Esophagus (tissue), 2 donors: ENCODE data around the gene TFPT. TPM values are rescaled to one million over a fixed set of nuclear protein-coding genes. Genes with fewer than 3 reads are reported as not detected.

Experiments
- H3K27ac ChIP-seq, 2 donors: one replicate each; pipeline ENCODE4 v1.5.1; 2013; ENCODE audit warnings: low read depth in 2 of 2, mild to moderate bottlenecking in 2 of 2, inconsistent platforms in 1 of 2, low read length in 1 of 2, moderate library complexity in 1 of 2
- H3K27me3 ChIP-seq, 2 donors: one replicate each; pipeline ENCODE4 v1.6.1; 2013; ENCODE audit warnings: low read length in 2 of 2, control low read depth in 1 of 2, mild to moderate bottlenecking in 1 of 2; ENCODE audit not compliant: insufficient read depth in 2 of 2, control insufficient read depth in 1 of 2
- H3K36me3 ChIP-seq, 2 donors: one replicate each; pipeline ENCODE4 v1.6.1; 2013; ENCODE audit warnings: low read length in 1 of 2; ENCODE audit not compliant: control insufficient read depth in 2 of 2, insufficient read depth in 2 of 2
- H3K4me1 ChIP-seq, 2 donors: one replicate each; pipeline ENCODE4 v1.6.1; 2013; ENCODE audit warnings: low read length in 1 of 2; ENCODE audit not compliant: control insufficient read depth in 2 of 2, insufficient read depth in 2 of 2
- H3K4me3 ChIP-seq, 2 donors: one replicate each; pipeline ENCODE4 v1.5.1; 2013; ENCODE audit warnings: low read length in 2 of 2, mild to moderate bottlenecking in 2 of 2, low read depth in 1 of 2, moderate library complexity in 1 of 2
- H3K9me3 ChIP-seq, 2 donors: one replicate each; pipeline ENCODE4 v1.6.1; 2013; ENCODE audit warnings: mild to moderate bottlenecking in 2 of 2, low read depth in 1 of 2, low read length in 1 of 2, moderate library complexity in 1 of 2; ENCODE audit not compliant: control insufficient read depth in 2 of 2, insufficient read depth in 1 of 2
- WGBS, 2 donors: extraction: QIAGEN DNeasy Blood & Tissue Kit; methylation state at CpG; one replicate each; pipeline ENCODE4 v1.1.7; 2013; 5-methylcytosine and 5-hydroxymethylcytosine counted together
- polyA plus RNA-seq, 2 donors: library from polyadenylated mRNA; stranded (reverse); fragments of 200-250 nt; gene quantifications; one replicate each; pipeline ENCODE4 v1.2.3, GENCODE V29; 2013
- donor health status: healthy with polysubstance abuse.
- donor health status: Bipolar disorder and iron deficiency.

The TFPT gene
- polyA plus RNA-seq, 2 donors, result 11.8 to 13.2 TPM

DNA sequence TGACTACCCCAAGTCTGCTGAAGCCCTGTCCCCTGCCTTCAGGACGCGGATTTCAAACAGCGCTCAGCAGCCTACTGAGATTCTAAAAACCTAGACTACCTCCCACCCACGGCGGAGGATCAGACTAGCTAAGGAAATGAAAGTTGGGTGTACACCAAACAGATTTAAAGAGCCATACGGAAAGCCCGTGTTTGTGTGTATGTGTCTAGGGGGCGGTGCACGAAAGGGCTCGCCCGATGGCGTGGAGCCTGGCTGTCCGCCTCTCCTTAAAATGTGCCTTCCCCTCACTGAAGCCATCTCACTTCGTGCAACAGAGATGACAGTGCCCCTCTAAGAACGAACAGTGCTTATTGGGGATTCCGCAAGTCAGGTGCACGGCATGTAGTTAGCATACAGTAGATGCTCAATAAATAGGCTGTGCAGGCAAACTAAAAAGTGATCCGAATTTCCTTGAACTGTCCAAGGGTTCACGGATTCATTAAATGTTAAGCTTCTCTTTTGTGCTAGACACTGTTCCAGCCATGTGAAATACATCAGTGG, 43.4 kb upstream of the TFPT start:
- peaks cover 2 to 32% of the 10 kb centered on the region in 2 donors for H3K4me1 ChIP-seq
- H3K4me3 ChIP-seq, result peak overlapping the region; percentile 63 to 79
- peaks cover 29 to 31% of the 10 kb centered on the region in 2 donors for H3K36me3 ChIP-seq
- peak overlapping the region; percentile 97 to 100 for H3K27ac ChIP-seq
- H3K9me3 ChIP-seq, result no peaks in the 10 kb centered on the region
- H3K27me3 ChIP-seq, result no peaks in the 10 kb centered on the region
- WGBS, 2 donors, result 6 to 7% methylated on average over 19 of the region's 19 CpGs

DNA sequence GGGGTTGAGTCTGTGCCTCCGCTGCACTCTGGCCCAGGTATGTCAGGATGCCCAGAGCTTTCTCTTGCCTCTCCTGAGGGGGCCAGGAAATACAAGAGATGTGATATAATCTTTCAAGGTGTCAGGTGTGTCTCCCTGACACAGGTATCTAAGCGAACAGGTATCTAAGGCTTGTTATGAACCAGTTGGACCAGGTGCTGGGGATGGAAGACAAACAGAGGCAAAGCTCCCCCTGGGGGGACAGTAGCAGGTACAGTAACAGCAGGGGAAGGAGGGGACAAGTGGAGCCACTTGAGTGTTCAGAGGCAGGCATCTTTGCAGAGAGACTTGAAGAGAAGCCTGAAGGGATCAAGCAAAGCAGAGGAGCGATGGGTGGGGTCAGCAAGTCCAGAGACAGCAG, 41.5 kb upstream of the TFPT start:
- WGBS, 2 donors, result 81 to 82% methylated on average over 3 of the region's 3 CpGs
- H3K9me3 ChIP-seq, result no peaks in the 10 kb centered on the region
- no peak overlapping the region for H3K4me3 ChIP-seq
- H3K4me1 ChIP-seq, result peaks cover 0 to 22% of the 10 kb centered on the region in 2 donors
- H3K36me3 ChIP-seq, result peaks cover 44 to 49% of the 10 kb centered on the region in 2 donors
- no peak overlapping the region for H3K27ac ChIP-seq
- H3K27me3 ChIP-seq, result no peaks in the 10 kb centered on the region

DNA sequence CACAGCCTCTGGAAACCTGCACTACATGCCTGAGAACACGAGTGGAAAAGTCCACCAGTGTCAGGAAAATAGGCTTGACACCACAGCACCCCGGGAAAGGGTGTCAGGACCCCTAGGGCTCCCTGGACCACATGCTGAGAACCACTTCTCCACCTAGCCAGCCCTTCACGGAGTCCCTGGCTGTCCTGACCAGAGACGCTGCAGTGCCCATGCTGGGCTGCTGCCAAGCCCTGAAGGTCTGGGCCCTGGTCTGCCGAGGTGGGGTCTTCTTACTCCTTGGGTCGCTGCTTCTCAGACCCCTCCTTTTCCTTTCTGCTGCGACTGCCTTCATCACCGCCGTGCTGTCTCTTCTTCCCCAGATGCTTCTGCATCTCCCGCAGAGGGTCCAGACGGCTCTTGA, 41.0 kb upstream of the TFPT start:
- Histone ChIP-seq H3K4me3 (no peak overlapping the region), H3K27ac (no peak overlapping the region), H3K4me1 (peaks cover 0 to 20% of the 10 kb centered on the region in 2 donors), H3K36me3 (peaks cover 47 to 53% of the 10 kb centered on the region in 2 donors), H3K9me3 (no peaks in the 10 kb centered on the region), H3K27me3 (no peaks in the 10 kb centered on the region)
- 70 to 78% methylated on average over 11 of the region's 11 CpGs for WGBS, 2 donors

DNA sequence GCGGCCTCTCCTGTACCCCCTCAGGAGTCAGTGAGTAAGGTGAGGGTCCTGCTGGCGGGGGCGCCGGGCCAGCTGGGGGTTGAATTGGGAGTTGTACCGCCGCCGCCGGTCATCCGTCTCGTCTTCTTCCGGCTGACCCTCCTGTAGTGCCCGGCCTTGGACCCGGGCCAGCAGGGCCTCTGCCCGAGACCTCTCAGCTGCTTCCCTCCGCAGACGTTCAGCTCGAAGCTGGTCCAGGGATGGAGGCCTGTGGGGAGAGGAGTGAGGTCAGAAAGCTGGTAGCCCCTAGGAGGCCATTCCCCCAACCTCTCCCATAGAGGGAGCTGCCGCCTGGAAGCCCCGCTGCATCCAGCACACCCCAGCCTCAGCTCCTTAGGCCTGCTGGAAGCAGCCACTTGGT, 40.2 kb upstream of the TFPT start:
- Histone ChIP-seq H3K4me3 (no peak overlapping the region), H3K9me3 (no peaks in the 10 kb centered on the region), H3K4me1 (peaks cover 0 to 17% of the 10 kb centered on the region in 2 donors), H3K27ac (no peak overlapping the region), H3K27me3 (no peaks in the 10 kb centered on the region), H3K36me3 (peaks cover 47 to 58% of the 10 kb centered on the region in 2 donors)
- WGBS, 2 donors, result 71 to 76% methylated on average over 19 of the region's 19 CpGs

DNA sequence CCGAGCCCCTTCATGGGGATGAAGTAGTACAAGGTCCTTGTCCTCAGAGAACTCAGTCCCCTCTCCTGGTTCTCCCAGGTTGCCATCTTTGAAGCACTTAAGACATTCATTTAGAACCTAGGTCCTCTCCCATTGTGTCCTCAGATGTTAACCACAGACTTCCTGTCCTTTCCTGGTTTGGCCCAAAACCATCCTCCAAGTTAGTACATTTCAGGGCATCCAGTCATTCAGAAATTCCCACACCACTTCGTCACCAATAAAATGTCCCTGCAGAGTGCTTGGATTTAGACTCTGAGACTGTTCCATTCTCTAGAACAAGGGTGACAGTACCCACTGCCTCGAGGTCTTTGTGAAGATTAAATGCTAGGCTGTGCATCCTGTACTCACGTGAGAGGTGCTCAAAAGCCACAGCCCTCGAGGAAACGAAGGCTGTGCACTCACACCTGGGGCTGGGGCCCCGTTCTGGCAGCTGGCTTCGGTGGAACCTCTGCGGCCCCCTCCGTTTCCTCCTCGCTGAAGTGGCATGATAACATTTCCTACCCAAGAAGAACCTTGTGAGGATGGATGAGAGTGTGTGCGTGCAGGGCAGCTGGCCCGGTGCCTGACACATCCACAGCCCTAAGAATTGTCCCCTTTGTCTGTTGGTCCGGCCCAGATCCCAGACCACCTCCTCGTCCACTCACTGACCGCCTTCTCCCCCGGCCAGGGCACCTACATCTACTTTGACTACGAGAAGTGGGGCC, 39.3 kb upstream of the TFPT start:
- peaks cover 47 to 65% of the 10 kb centered on the region in 2 donors for H3K36me3 ChIP-seq

DNA sequence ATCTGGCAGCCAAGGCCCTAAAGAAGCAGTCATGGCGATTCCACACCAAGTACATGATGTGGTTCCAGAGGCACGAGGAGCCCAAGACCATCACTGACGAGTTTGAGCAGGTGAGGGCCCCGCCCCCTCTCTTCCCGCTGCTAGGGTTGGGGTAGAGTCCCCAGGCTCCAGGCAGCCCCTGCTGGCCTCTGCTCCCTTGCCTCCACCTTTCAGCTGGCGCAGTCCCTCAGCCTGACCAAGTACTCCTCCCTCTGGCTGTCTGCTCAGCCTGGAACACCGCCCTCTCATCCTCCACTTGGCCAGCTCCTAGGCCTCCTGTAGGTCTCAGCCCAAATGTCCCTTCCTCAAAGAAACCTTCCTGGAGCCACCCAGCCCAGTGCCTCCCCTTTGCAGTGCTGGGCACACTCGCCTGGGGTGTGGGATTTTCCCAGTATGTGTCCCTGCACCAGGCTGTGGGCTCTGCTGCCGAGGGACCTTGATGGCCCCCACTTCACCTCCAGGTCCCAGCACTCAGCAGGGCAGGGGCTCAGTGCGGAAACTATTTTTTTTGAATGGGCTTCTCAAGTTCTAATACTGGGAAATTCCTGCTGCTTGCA, 38.4 kb upstream of the TFPT start:
- 75 to 77% methylated on average over 10 of the region's 10 CpGs for WGBS, 2 donors
- Histone ChIP-seq H3K36me3 (peaks cover 47 to 73% of the 10 kb centered on the region in 2 donors), H3K27me3 (no peaks in the 10 kb centered on the region), H3K9me3 (no peaks in the 10 kb centered on the region), H3K27ac (no peak overlapping the region), H3K4me3 (no peak overlapping the region), H3K4me1 (peaks cover 0 to 7% of the 10 kb centered on the region in 2 donors)

More for the DNA sequence above, 39.3 kb upstream of the TFPT start:
- WGBS, 2 donors, result 67 to 70% methylated on average over 18 of the region's 18 CpGs
- H3K4me3 ChIP-seq, result no peak overlapping the region
- H3K4me1 ChIP-seq, result peaks cover 0 to 9% of the 10 kb centered on the region in 2 donors
- no peaks in the 10 kb centered on the region for H3K27me3 ChIP-seq
- no peak overlapping the region for H3K27ac ChIP-seq
- H3K9me3 ChIP-seq, result no peaks in the 10 kb centered on the region

DNA sequence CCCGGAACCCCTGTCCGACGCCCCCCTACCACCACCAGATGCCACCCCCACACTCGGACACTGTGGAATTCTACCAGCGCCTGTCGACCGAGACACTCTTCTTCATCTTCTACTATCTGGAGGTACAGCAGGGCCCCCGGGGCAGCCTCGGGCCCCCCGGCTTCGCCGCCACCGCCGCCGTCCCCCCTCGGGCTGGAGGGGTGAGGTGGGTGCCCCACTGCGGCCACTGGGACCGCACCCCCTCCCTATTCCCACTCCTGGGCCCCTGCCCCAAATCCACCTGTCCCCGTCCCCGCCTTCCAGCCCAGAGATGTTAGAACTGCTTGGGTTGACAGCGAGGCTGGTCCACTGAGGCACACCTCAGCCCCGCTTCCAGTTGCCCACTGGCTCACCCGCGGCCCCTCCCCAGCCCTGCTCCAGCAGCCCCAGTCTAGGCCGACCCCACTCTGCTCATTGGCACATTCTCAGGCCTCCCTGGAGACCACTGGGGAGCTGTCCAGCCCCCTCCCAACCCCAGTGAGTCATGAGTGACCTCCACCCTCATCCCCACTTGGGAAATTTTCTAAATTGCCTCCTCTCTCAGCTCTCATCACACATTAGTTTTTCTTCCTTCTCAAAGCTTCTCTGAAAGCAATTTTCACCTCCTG, 37.5 kb upstream of the TFPT start:
- Histone ChIP-seq H3K4me1 (no peaks in the 10 kb centered on the region), H3K9me3 (no peaks in the 10 kb centered on the region), H3K36me3 (peaks cover 47 to 75% of the 10 kb centered on the region in 2 donors), H3K27ac (peak overlapping the region in 1 of 2 donors; percentile 14), H3K27me3 (no peaks in the 10 kb centered on the region), H3K4me3 (no peak overlapping the region)
- 86 to 90% methylated on average over 25 of the region's 25 CpGs for WGBS, 2 donors

DNA sequence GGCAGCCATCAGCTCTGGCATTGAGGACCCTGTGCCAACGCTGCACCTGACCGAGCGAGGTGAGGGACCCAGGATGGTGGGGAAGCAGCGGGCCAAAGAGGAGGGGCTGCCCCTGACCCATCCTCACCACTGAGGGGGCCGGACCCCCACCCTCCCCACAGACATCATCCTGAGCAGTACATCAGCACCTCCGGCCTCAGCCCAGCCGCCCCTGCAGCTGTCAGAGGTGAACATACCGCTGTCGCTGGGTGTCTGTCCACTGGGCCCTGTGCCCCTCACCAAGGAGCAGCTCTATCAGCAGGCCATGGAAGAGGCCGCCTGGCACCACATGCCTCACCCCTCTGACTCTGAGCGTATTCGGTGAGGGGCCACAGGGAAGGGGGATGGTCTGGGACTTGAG, 36.8 kb upstream of the TFPT start:
- Histone ChIP-seq H3K4me1 (no peaks in the 10 kb centered on the region), H3K9me3 (no peaks in the 10 kb centered on the region), H3K36me3 (peaks cover 50 to 72% of the 10 kb centered on the region in 2 donors), H3K27ac (no peak overlapping the region), H3K27me3 (no peaks in the 10 kb centered on the region), H3K4me3 (no peak overlapping the region)
- 91 to 94% methylated on average over 11 to 12 of the region's 12 CpGs for WGBS, 2 donors

DNA sequence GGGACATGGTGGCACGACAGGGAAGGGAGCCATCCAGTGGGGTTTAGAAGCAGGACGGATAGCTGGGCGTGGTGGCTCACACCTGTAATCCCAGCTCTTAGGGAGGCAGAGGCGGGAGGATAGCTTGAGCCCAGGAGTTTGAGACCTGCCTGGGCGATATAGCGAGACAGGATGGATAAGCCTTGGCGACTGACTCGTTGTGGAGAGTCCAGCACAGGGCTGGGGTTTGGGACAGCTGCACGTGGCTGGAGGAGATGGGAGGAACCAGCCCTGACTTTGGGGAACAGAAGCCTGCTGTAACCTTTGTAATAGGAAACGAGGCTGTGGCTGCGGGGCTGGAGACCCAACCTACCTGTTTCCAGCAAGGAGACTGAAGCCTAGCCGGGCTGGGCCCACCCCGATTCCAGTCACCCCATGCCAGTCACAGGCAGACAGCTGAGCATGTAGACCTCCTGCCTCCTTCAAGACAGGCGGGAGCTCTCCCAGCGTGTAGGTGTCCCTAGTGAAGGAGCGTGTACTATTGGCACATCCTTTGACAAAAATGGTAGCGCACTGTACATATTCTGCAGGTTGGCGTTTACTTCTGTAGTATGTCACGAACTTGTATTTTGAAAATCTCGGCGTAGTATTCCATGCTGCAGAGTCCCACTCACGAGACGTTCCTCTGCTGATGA, 36.0 kb upstream of the TFPT start:
- 81% methylated on average over 23 of the region's 23 CpGs for WGBS, 2 donors
- Histone ChIP-seq H3K27ac (no peak overlapping the region), H3K36me3 (peaks cover 51 to 76% of the 10 kb centered on the region in 2 donors)

More for the DNA sequence above, 36.0 kb upstream of the TFPT start:
- Histone ChIP-seq H3K9me3 (no peaks in the 10 kb centered on the region), H3K4me3 (no peak overlapping the region), H3K27me3 (no peaks in the 10 kb centered on the region), H3K4me1 (no peaks in the 10 kb centered on the region)
